RWPE2 (cell line): ENCODE measurements around the gene KCNAB3.
"Not testable (repeated sequence)": the region's sequence is repeated elsewhere in the genome, so short reads cannot be mapped to it uniquely, and the experiment has no call there.

ENCODE experiments used
- ATAC-seq: fragments of 200-7000 bp; cut with Tn5 transposase; 3 replicates; pipeline ENCODE4 v1.9.1; 2021; ENCODE audit warnings: low read depth
- DNase-seq: peaks from one replicate; pipeline ENCODE4 v3.0.0-alpha.2; 2020; ENCODE audit warnings: low spot score
- H3K27ac ChIP-seq: fragments of 450-650 bp; 2 replicates; pipeline ENCODE4 v1.5.1; 2017; ENCODE audit warnings: mild to moderate bottlenecking; ENCODE audit not compliant: poor library complexity, severe bottlenecking
- H3K27me3 ChIP-seq: fragments of 250-450 bp; sonication (Bioruptor Pico); 2 replicates; pipeline ENCODE4 v1.5.1; 2021; ENCODE audit warnings: mild to moderate bottlenecking, moderate library complexity; ENCODE audit not compliant: insufficient read depth, poor library complexity, severe bottlenecking
- H3K36me3 ChIP-seq: fragments of 250-450 bp; sonication (Bioruptor Pico); 2 replicates; pipeline ENCODE4 v1.5.1; 2020; ENCODE audit warnings: low read depth, mild to moderate bottlenecking, moderate library complexity
- H3K4me1 ChIP-seq: fragments of 250-450 bp; sonication (Bioruptor Pico); 2 replicates; pipeline ENCODE4 v1.5.1; 2021; ENCODE audit warnings: mild to moderate bottlenecking, moderate library complexity; ENCODE audit not compliant: insufficient read depth, poor library complexity, severe bottlenecking
- H3K4me3 ChIP-seq: fragments of 250-450 bp; sonication (Bioruptor Pico); 2 replicates; pipeline ENCODE4 v1.5.1; 2021; ENCODE audit warnings: mild to moderate bottlenecking, moderate library complexity; ENCODE audit not compliant: severe bottlenecking
- H3K9me3 ChIP-seq: fragments of 250-450 bp; sonication (Bioruptor Pico); 2 replicates; pipeline ENCODE4 v1.5.1; 2021; ENCODE audit warnings: mild to moderate bottlenecking, moderate library complexity; ENCODE audit not compliant: severe bottlenecking
- CTCF ChIP-seq: fragments of 450-650 bp; IDR thresholded peaks from one replicate; pipeline ENCODE4 v1.5.1; 2017; ENCODE audit warnings: mild to moderate bottlenecking, moderate library complexity; ENCODE audit not compliant: poor library complexity, severe bottlenecking

KCNAB3 gene

GRCh38 chr17:7959503-7960253 is 30.0 kb upstream of the KCNAB3 start:
- TF ChIP-seq CTCF = no peak
- Histone ChIP-seq H3K9me3 (no peaks in the 10 kb centered on the region), H3K27ac (no peak overlapping the region), H3K4me1 (no peaks in the 10 kb centered on the region), H3K4me3 (no peak overlapping the region), H3K27me3 (no peaks in the 10 kb centered on the region), H3K36me3 (no peaks in the 10 kb centered on the region)
- ATAC-seq = no peak
- DNase-seq = no peak

GRCh38 chr17:7956228-7956965 is 26.7 kb upstream of the KCNAB3 start:
- Histone ChIP-seq H3K9me3 (no peaks in the 10 kb centered on the region), H3K36me3 (no peaks in the 10 kb centered on the region), H3K4me3 (no peak overlapping the region), H3K27me3 (no peaks in the 10 kb centered on the region), H3K27ac (no peak overlapping the region), H3K4me1 (no peaks in the 10 kb centered on the region)
- DNase-seq (no peak), ATAC-seq (no peak)
- no peak for TF ChIP-seq CTCF

GRCh38 chr17:7955414-7956227 is 26.0 kb upstream of the KCNAB3 start:
- Histone ChIP-seq H3K4me1 (no peaks in the 10 kb centered on the region), H3K27ac (no peak overlapping the region), H3K36me3 (no peaks in the 10 kb centered on the region), H3K4me3 (no peak overlapping the region), H3K9me3 (no peaks in the 10 kb centered on the region), H3K27me3 (no peaks in the 10 kb centered on the region)
- no peak for TF ChIP-seq CTCF
- ATAC-seq (no peak), DNase-seq (no peak)

GRCh38 chr17:7953266-7953665 is 23.6 kb upstream of the KCNAB3 start:
- not testable (repeated sequence) for H3K4me3 ChIP-seq, ATAC-seq, H3K4me1 ChIP-seq, H3K27ac ChIP-seq, H3K9me3 ChIP-seq, DNase-seq, H3K27me3 ChIP-seq
- H3K36me3 ChIP-seq = peaks cover 20% of the 10 kb centered on the region

- TF ChIP-seq CTCF = no peak
- ATAC-seq = peak; percentile 23; the same call in 1 of the 3 replicates
- H3K4me3 ChIP-seq = no peak overlapping the region
- no peaks in the 10 kb centered on the region for H3K4me1 ChIP-seq
- no peaks in the 10 kb centered on the region for H3K9me3 ChIP-seq
- H3K27me3 ChIP-seq = no peaks in the 10 kb centered on the region
- H3K27ac ChIP-seq = no peak overlapping the region
- DNase-seq = no peak
- H3K36me3 ChIP-seq = peaks cover 36% of the 10 kb centered on the region
Observed at GRCh38 chr17:7951143-7951792, 21.6 kb upstream of the KCNAB3 start.
